Liver (tissue), 9 donors: ENCODE results near the gene PPM1D. TPM values are rescaled to one million over a fixed set of nuclear protein-coding genes. Genes with fewer than 3 reads are reported as not detected.

Experiments
- DNase-seq: peaks from one replicate; pipeline ENCODE4 v3.0.0-alpha.2; 2017; ENCODE audit warnings: low spot score
- H3K27ac ChIP-seq, 2 donors: one replicate each; pipeline ENCODE4 v1.7.0; 2013; ENCODE audit warnings: inconsistent platforms in 2 of 2, low read length in 2 of 2, control low read depth in 1 of 2, low read depth in 1 of 2, mild to moderate bottlenecking in 1 of 2
- H3K27me3 ChIP-seq, 4 donors: one replicate each; pipeline versions ENCODE4 v1.6.1 to v1.7.0; 2013; ENCODE audit warnings: low read length in 3 of 4, inconsistent platforms in 1 of 4, mild to moderate bottlenecking in 1 of 4, moderate library complexity in 1 of 4; ENCODE audit not compliant: control insufficient read depth in 4 of 4, insufficient read depth in 4 of 4
- H3K36me3 ChIP-seq, 4 donors: one replicate each; pipeline versions ENCODE4 v1.6.1 to v1.7.0; 2013; ENCODE audit warnings: low read length in 3 of 4, mild to moderate bottlenecking in 3 of 4, low read depth in 1 of 4, moderate library complexity in 1 of 4; ENCODE audit not compliant: control insufficient read depth in 4 of 4, insufficient read depth in 3 of 4
- H3K4me1 ChIP-seq, 4 donors: one replicate each; pipeline versions ENCODE4 v1.6.1 to v1.7.0; 2013; ENCODE audit warnings: low read length in 3 of 4, mild to moderate bottlenecking in 3 of 4, moderate library complexity in 1 of 4; ENCODE audit not compliant: control insufficient read depth in 4 of 4, insufficient read depth in 4 of 4
- H3K4me3 ChIP-seq, 3 donors: one replicate each; pipeline versions ENCODE4 v1.6.1 to v1.7.0; 2013; ENCODE audit warnings: low read length in 3 of 3, control low read depth in 1 of 3, low read depth in 1 of 3, mild to moderate bottlenecking in 1 of 3
- H3K9ac ChIP-seq, 2 donors: one replicate each; pipeline ENCODE4 v1.7.0; 2013; ENCODE audit warnings: low read length in 2 of 2, mild to moderate bottlenecking in 2 of 2, moderate library complexity in 2 of 2, control low read depth in 1 of 2, low read depth in 1 of 2
- H3K9me3 ChIP-seq, 4 donors: one replicate each; pipeline versions ENCODE4 v1.6.1 to v1.7.0; 2013; ENCODE audit warnings: low read length in 3 of 4; ENCODE audit not compliant: control insufficient read depth in 4 of 4
- ATF3 ChIP-seq: IDR thresholded peaks from 2 replicates; pipeline ENCODE4 v1.6.1; 2016; ENCODE audit warnings: antibody characterized with exemption
- CTCF ChIP-seq: fragments of 150-350 bp; IDR thresholded peaks from 2 replicates; pipeline ENCODE4 v1.5.1; 2017; ENCODE audit warnings: improper control_type of control experiment, low read depth, low read length; ENCODE audit not compliant: missing input control
- EGR1 ChIP-seq, 2 donors: IDR thresholded peaks; 2 replicates each; pipeline ENCODE4 v1.6.1; 2016 to 2018; ENCODE audit warnings: antibody characterized with exemption in 2 of 2, low read depth in 2 of 2
- FOXA1 ChIP-seq: IDR thresholded peaks from 2 replicates; pipeline ENCODE4 v1.6.1; 2016; ENCODE audit warnings: antibody characterized with exemption
- FOXA2 ChIP-seq: IDR thresholded peaks from 2 replicates; pipeline ENCODE4 v1.6.1; 2016; ENCODE audit warnings: antibody characterized with exemption
- GABPA ChIP-seq, 2 donors: IDR thresholded peaks in 1 of 2; conservative IDR thresholded peaks in 1 of 2; 2 replicates each; pipeline ENCODE4 v1.6.1; 2016; ENCODE audit warnings: antibody characterized with exemption in 2 of 2, mild to moderate bottlenecking in 1 of 2, moderate library complexity in 1 of 2
- HNF4A ChIP-seq, 2 donors: conservative IDR thresholded peaks; 2 replicates each; pipeline ENCODE4 v1.6.1; 2016; ENCODE audit warnings: antibody characterized with exemption in 2 of 2, mild to moderate bottlenecking in 2 of 2
- HNF4G ChIP-seq: IDR thresholded peaks from 2 replicates; pipeline ENCODE4 v1.6.1; 2016; ENCODE audit warnings: antibody characterized with exemption
- JUND ChIP-seq, 2 donors: IDR thresholded peaks; 2 replicates each; pipeline ENCODE4 v1.6.1; 2016; ENCODE audit warnings: antibody characterized with exemption in 2 of 2
- MAX ChIP-seq: IDR thresholded peaks from 2 replicates; pipeline ENCODE4 v1.6.1; 2016; ENCODE audit warnings: antibody characterized with exemption
- NR2F2 ChIP-seq: IDR thresholded peaks from 2 replicates; pipeline ENCODE4 v1.6.1; 2016; ENCODE audit warnings: antibody characterized with exemption
- RAD21 ChIP-seq, 2 donors: IDR thresholded peaks; 2 replicates each; pipeline ENCODE4 v1.6.1; 2016; ENCODE audit warnings: antibody characterized with exemption in 2 of 2, mild to moderate bottlenecking in 2 of 2
- RXRA ChIP-seq, 2 donors: IDR thresholded peaks; 2 replicates each; pipeline ENCODE4 v1.6.1; 2017 to 2018; ENCODE audit warnings: antibody characterized with exemption in 2 of 2, mild to moderate bottlenecking in 1 of 2
- SP1 ChIP-seq: IDR thresholded peaks from 2 replicates; pipeline ENCODE4 v1.6.1; 2018; ENCODE audit warnings: antibody characterized with exemption, mild to moderate bottlenecking
- TAF1 ChIP-seq: conservative IDR thresholded peaks from 2 replicates; pipeline ENCODE4 v1.6.1; 2016; ENCODE audit warnings: antibody characterized with exemption, mild to moderate bottlenecking
- YY1 ChIP-seq: IDR thresholded peaks from 2 replicates; pipeline ENCODE4 v1.6.1; 2016; ENCODE audit warnings: antibody characterized with exemption, mild to moderate bottlenecking
- ZBTB33 ChIP-seq: IDR thresholded peaks from 2 replicates; pipeline ENCODE4 v1.6.1; 2016; ENCODE audit warnings: antibody characterized with exemption
- WGBS: extraction: QIAGEN DNeasy Blood & Tissue Kit; methylation state at CpG from one replicate; pipeline ENCODE4 v1.1.7; 2013; 5-methylcytosine and 5-hydroxymethylcytosine counted together
- polyA plus RNA-seq, 2 donors: library from polyadenylated mRNA; stranded (reverse) in 1 of 2; unstranded in 1 of 2; fragments of 200-250 nt in 1 of 2; fragments of >200 nt in 1 of 2; fragmentation: Nextera tagmentation in 1 of 2; extraction: Ambion mirVana in 1 of 2; gene quantifications; one replicate each; pipeline versions ENCODE4 v1.2.1 to v1.2.3, GENCODE V29; 2013 to 2015
- total RNA-seq, 2 donors: library from RNA; depleted of rRNA; stranded (reverse); fragments of >200 nt; gene quantifications; one replicate each; pipeline ENCODE4 v1.2.3, GENCODE V29; 2014
- TF ChIP-seq, protein P1 (sequence below): IDR thresholded peaks from 2 replicates; pipeline ENCODE4 v1.6.1; 2016; ENCODE audit warnings: antibody characterized with exemption, mild to moderate bottlenecking
- donor health status: healthy.
- donor health status: healthy.
- donor health status: healthy.
- donor health status: healthy.
- donor health status: healthy.

PPM1D gene
- total and polyA plus RNA-seq, 4 donors: 2.0 to 8.7 (median 5.0) TPM

DNA sequence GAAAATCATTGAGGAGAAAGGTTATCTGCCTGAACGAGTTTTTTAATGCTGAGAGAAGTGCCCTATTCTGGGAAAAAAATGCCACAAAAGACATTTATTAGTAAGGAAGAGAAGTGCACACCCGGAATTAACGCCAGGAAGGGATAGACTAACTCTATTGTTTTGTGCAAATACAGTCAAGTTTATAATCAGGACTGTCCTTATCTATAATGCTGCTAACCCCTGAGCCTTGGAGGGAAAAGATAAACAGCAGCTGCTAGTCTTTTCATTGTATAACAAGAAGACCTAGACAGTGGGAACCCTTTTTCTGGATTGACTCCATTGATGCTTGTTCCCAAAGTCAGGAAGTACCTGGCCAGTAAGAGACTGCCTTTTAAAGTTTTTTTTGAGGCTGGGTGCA, 104.2 kb downstream of the PPM1D start:
- no peaks in the 10 kb centered on the region for H3K9me3 ChIP-seq
- H3K27me3 ChIP-seq: no peaks in the 10 kb centered on the region
- WGBS: 74% methylated on average over 3 of the region's 3 CpGs
- H3K4me1 ChIP-seq: no peaks in the 10 kb centered on the region
- no peak overlapping the region for H3K4me3 ChIP-seq
- H3K36me3 ChIP-seq: peaks cover 0 to 4% (median 2%) of the 10 kb centered on the region in 4 donors
- H3K9ac ChIP-seq: no peak overlapping the region
- DNase-seq: no peak
- no peak overlapping the region for H3K27ac ChIP-seq
- TF ChIP-seq NR2F2 (peak; percentile 31), RXRA (IDR thresholded peaks at IDR 0.05) (no peak), JUND (IDR thresholded peaks at IDR 0.05) (no peak), TAF1 (no peak)

DNA sequence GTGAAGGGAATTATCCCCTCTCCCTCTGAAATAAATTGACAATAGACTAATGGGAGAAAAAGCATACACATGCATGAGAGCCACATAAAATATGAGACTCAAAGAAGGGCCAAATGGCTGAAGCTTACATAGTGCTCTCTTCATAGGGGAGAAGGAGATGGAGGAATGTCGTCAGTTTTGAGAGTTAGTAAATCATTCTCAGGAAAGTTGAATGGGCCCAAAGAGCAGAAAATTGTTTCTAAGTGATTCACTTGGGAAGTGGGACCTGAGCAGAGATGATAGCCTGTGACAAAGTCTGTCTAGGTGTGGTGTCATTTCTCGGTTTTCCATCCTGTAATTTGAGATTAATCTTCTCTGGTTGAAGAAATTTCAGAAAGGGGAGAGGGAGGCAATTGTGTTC, 112.7 kb downstream of the PPM1D start:
- DNase-seq: no peak
- 91% methylated on average over 2 of the region's 2 CpGs for WGBS
- no peaks in the 10 kb centered on the region for H3K4me1 ChIP-seq
- H3K36me3 ChIP-seq: peaks cover 0 to 8% (median 5%) of the 10 kb centered on the region in 4 donors
- TF ChIP-seq TAF1 (no peak), SP1 (no peak), ATF3 (no peak), FOXA2 (no peak), MAX (no peak), FOXA1 (no peak), ZBTB33 (no peak), YY1 (no peak), NR2F2 (no peak)
- H3K27ac ChIP-seq: no peak overlapping the region
- no peak overlapping the region for H3K4me3 ChIP-seq
- H3K9me3 ChIP-seq: no peaks in the 10 kb centered on the region
- no peaks in the 10 kb centered on the region for H3K27me3 ChIP-seq
- no peak overlapping the region for H3K9ac ChIP-seq

GRCh38 chr17:60713608-60714007, 113.6 kb downstream of the PPM1D start:
- DNase-seq: no peak
- peaks cover 0 to 8% (median 5%) of the 10 kb centered on the region in 4 donors for H3K36me3 ChIP-seq
- WGBS: over 99% methylated on average over 2 of the region's 2 CpGs
- no peak overlapping the region for H3K9ac ChIP-seq
- H3K27me3 ChIP-seq: no peaks in the 10 kb centered on the region
- no peaks in the 10 kb centered on the region for H3K9me3 ChIP-seq
- no peak overlapping the region for H3K27ac ChIP-seq
- no peaks in the 10 kb centered on the region for H3K4me1 ChIP-seq
- no peak overlapping the region for H3K4me3 ChIP-seq
- TF ChIP-seq NR2F2 (no peak), HNF4A (conservative IDR thresholded peaks at IDR 0.05) (no peak), EGR1 (IDR thresholded peaks at IDR 0.05; ENCODE audit: low read depth in 2 of 2) (no peak), SP1 (no peak), RAD21 (IDR thresholded peaks at IDR 0.05) (no peak), CTCF (no peak), HNF4G (no peak), FOXA2 (no peak), TAF1 (no peak), ATF3 (no peak), GABPA (IDR thresholded peaks at IDR 0.05 in 1 of 2, conservative IDR thresholded peaks at IDR 0.05 in 1 of 2) (no peak), ZBTB33 (no peak), FOXA1 (no peak), JUND (IDR thresholded peaks at IDR 0.05) (no peak)
- TF ChIP-seq, protein P1, sequence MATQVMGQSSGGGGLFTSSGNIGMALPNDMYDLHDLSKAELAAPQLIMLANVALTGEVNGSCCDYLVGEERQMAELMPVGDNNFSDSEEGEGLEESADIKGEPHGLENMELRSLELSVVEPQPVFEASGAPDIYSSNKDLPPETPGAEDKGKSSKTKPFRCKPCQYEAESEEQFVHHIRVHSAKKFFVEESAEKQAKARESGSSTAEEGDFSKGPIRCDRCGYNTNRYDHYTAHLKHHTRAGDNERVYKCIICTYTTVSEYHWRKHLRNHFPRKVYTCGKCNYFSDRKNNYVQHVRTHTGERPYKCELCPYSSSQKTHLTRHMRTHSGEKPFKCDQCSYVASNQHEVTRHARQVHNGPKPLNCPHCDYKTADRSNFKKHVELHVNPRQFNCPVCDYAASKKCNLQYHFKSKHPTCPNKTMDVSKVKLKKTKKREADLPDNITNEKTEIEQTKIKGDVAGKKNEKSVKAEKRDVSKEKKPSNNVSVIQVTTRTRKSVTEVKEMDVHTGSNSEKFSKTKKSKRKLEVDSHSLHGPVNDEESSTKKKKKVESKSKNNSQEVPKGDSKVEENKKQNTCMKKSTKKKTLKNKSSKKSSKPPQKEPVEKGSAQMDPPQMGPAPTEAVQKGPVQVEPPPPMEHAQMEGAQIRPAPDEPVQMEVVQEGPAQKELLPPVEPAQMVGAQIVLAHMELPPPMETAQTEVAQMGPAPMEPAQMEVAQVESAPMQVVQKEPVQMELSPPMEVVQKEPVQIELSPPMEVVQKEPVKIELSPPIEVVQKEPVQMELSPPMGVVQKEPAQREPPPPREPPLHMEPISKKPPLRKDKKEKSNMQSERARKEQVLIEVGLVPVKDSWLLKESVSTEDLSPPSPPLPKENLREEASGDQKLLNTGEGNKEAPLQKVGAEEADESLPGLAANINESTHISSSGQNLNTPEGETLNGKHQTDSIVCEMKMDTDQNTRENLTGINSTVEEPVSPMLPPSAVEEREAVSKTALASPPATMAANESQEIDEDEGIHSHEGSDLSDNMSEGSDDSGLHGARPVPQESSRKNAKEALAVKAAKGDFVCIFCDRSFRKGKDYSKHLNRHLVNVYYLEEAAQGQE: no peak
